OCI-LY7 (cell line): ENCODE measurements around the gene DAP. TPM values are rescaled to one million over a fixed set of nuclear protein-coding genes. Genes with fewer than 3 reads are reported as not detected.

Source experiments
- BruUV-seq: library from RNA; stranded (reverse); fragments of 400-500 nt; replicated peaks from 2 replicates; lab custom pipeline; 2021; lab: Mats Ljungman, UMichigan
- CTCF ChIA-PET: fragments of 300-600 bp; sonication (Branson Sonifier 250); formaldehyde crosslinking; loops from one replicate; lab custom pipeline; 2022; ENCODE audit warnings: antibody characterized with exemption; ENCODE audit not compliant: unreplicated experiment; lab: Charles Lee
- POLR2A ChIA-PET: fragments of 300-600 bp; sonication (Branson Sonifier 250); formaldehyde crosslinking; loops from one replicate; lab custom pipeline; 2022; ENCODE audit warnings: antibody characterized with exemption; lab: Charles Lee
- DNase-seq: peaks from one replicate; pipeline ENCODE4 v3.0.0-alpha.2; 2015; ENCODE audit warnings: low spot score
- H2AFZ ChIP-seq: fragments of 200-600 bp; sonication (generic), shearing (Covaris generic); 2 replicates; pipeline ENCODE4 v1.6.1; 2014; ENCODE audit warnings: mild to moderate bottlenecking, antibody characterized with exemption, low read length, moderate library complexity
- H3K27ac ChIP-seq: fragments of 200-600 bp; sonication (generic); 2 replicates; pipeline ENCODE4 v1.5.1; 2014; ENCODE audit warnings: mixed run types, low read depth, mild to moderate bottlenecking, moderate library complexity, low read length, inconsistent platforms; ENCODE audit not compliant: poor library complexity, severe bottlenecking
- H3K36me3 ChIP-seq: fragments of 200-600 bp; sonication (generic); 2 replicates; pipeline ENCODE4 v1.6.1; 2014; ENCODE audit warnings: mild to moderate bottlenecking, antibody characterized with exemption, low read length, moderate library complexity, mixed read lengths; ENCODE audit not compliant: insufficient read depth
- H3K4me1 ChIP-seq: fragments of 200-600 bp; sonication (generic); 2 replicates; pipeline ENCODE4 v1.5.1; 2014; ENCODE audit warnings: mild to moderate bottlenecking, low read length; ENCODE audit not compliant: insufficient read depth, poor library complexity, severe bottlenecking
- H3K4me2 ChIP-seq: fragments of 200-600 bp; sonication (generic); 2 replicates; pipeline ENCODE4 v1.6.1; 2014; ENCODE audit warnings: mild to moderate bottlenecking, low read length
- H3K4me3 ChIP-seq: fragments of 200-600 bp; sonication (generic); 2 replicates; pipeline ENCODE4 v1.5.1; 2014; ENCODE audit warnings: mild to moderate bottlenecking, low read depth, low read length; ENCODE audit not compliant: poor library complexity, severe bottlenecking
- H3K79me2 ChIP-seq: fragments of 200-600 bp; sonication (generic); 2 replicates; pipeline ENCODE4 v1.6.1; 2016; ENCODE audit warnings: low read depth, mild to moderate bottlenecking, low read length, moderate library complexity, mixed read lengths; ENCODE audit not compliant: insufficient read depth
- H3K9me2 ChIP-seq: fragments of 200-600 bp; sonication (generic); 2 replicates; pipeline ENCODE4 v1.6.1; 2016; ENCODE audit warnings: mild to moderate bottlenecking, low read length, mixed read lengths; ENCODE audit not compliant: insufficient read depth
- H3K9me3 ChIP-seq: fragments of 200-600 bp; sonication (generic); 2 replicates; pipeline ENCODE4 v1.6.1; 2014; ENCODE audit warnings: mild to moderate bottlenecking, mixed run types, low read length, mixed read lengths
- H4K20me1 ChIP-seq: fragments of 200-600 bp; sonication (generic); 2 replicates; pipeline ENCODE4 v1.6.1; 2014; ENCODE audit warnings: mild to moderate bottlenecking, antibody characterized with exemption, low read length, moderate library complexity, mixed read lengths; ENCODE audit not compliant: insufficient read depth
- CTCF ChIP-seq: fragments of 200-600 bp; sonication (generic); conservative IDR thresholded peaks from 2 replicates; pipeline ENCODE4 v1.5.1; 2014; ENCODE audit warnings: mild to moderate bottlenecking, antibody characterized with exemption, low read length, moderate library complexity, mixed read lengths
- EZH2phosphoT487 ChIP-seq: fragments of 200-600 bp; sonication (generic); IDR thresholded peaks from 2 replicates; pipeline ENCODE4 v1.6.1; 2018; ENCODE audit warnings: low read depth, borderline replicate concordance, mild to moderate bottlenecking, mixed run types, antibody characterized with exemption, low read length, moderate library complexity, mixed read lengths
- intact Hi-C: fragments of 100-400 bp; cut with micrococcal nuclease; formaldehyde crosslinking; loops from one replicate; pipeline ENCODE4 v1.10.0; 2022; ENCODE audit not compliant: unreplicated experiment
- total RNA-seq, 2 experiments: library from RNA; depleted of rRNA in 1 of 2; stranded (reverse); fragments of >200 nt in 1 of 2; shearing (Covaris generic) in 1 of 2; gene quantifications; 2 replicates each; pipeline ENCODE4 v1.2.3, GENCODE V29; 2014 to 2022

The DAP gene
- total RNA-seq, 2 experiments from 2014 or later: 21.5 to 96.1 TPM

GRCh38 chr5:10711562-10711961 lies 49.5 kb downstream of the DAP start:
- no peak overlapping the region for H3K27ac ChIP-seq
- intact Hi-C loops: no loop called here
- no peak overlapping the region for H3K4me3 ChIP-seq
- ChIA-PET POLR2A (no interaction called here), CTCF (no interaction called here)
- no peak overlapping the region for H3K4me2 ChIP-seq
- H3K9me3 ChIP-seq: no peaks in the 10 kb centered on the region
- no peak overlapping the region for H2AFZ ChIP-seq
- no TSS peak for BruUV-seq
- no peaks in the 10 kb centered on the region for H3K4me1 ChIP-seq
- no peaks in the 10 kb centered on the region for H3K9me2 ChIP-seq
- no peak for DNase-seq
- peaks cover 14% of the 10 kb centered on the region; the same call in 1 of the 2 replicates for H3K36me3 ChIP-seq
- TF ChIP-seq EZH2phosphoT487 (no peak), CTCF (no peak)
- 0 out of 2 replicates have a peak, but pooled peaks cover 3% of the 10 kb centered on the region for H4K20me1 ChIP-seq
- no peaks in the 10 kb centered on the region for H3K79me2 ChIP-seq

- Histone ChIP-seq H3K27ac (no peak overlapping the region), H2AFZ (no peak overlapping the region), H3K4me1 (no peaks in the 10 kb centered on the region), H3K79me2 (no peaks in the 10 kb centered on the region), H3K4me2 (no peak overlapping the region), H3K9me3 (no peaks in the 10 kb centered on the region), H4K20me1 (0 out of 2 replicates have a peak, but pooled peaks cover 3% of the 10 kb centered on the region), H3K9me2 (no peaks in the 10 kb centered on the region), H3K36me3 (peaks cover 14% of the 10 kb centered on the region; the same call in 1 of the 2 replicates), H3K4me3 (no peak overlapping the region)
- CTCF ChIA-PET: no interaction called here
- DNase-seq: no peak
- intact Hi-C loops: no loop called here
- BruUV-seq: no TSS peak
- POLR2A ChIA-PET: no interaction called here
- TF ChIP-seq CTCF: no peak
- no peak for TF ChIP-seq EZH2phosphoT487
Measured at GRCh38 chr5:10710513-10711128, 50.4 kb downstream of the DAP start.

GRCh38 chr5:10709933-10710332 lies 51.1 kb downstream of the DAP start:
- peaks cover 4% of the 10 kb centered on the region for H3K4me1 ChIP-seq
- no peak for DNase-seq
- H3K27ac ChIP-seq: no peak overlapping the region
- ChIA-PET CTCF (no interaction called here), POLR2A (interaction anchor here (0.7 kb wide), 1 partner anchor 122 kb away, joined by 3 read pairs; no protein-coding TSS in a partner anchor)
- no peak overlapping the region for H3K4me2 ChIP-seq
- no peaks in the 10 kb centered on the region for H3K9me2 ChIP-seq
- intact Hi-C loops: no loop called here
- H2AFZ ChIP-seq: no peak overlapping the region
- H4K20me1 ChIP-seq: 0 out of 2 replicates have a peak, but pooled peaks cover 3% of the 10 kb centered on the region
- no peak for TF ChIP-seq EZH2phosphoT487
- no peak for TF ChIP-seq CTCF
- no peak overlapping the region for H3K4me3 ChIP-seq
- BruUV-seq: no TSS peak
- H3K36me3 ChIP-seq: peaks cover 13% of the 10 kb centered on the region; the same call in 1 of the 2 replicates
- no peaks in the 10 kb centered on the region for H3K9me3 ChIP-seq
- H3K79me2 ChIP-seq: no peaks in the 10 kb centered on the region
